Measurements from ENCODE around the gene ZNF160.

- TF ChIP-seq, protein P1, sequence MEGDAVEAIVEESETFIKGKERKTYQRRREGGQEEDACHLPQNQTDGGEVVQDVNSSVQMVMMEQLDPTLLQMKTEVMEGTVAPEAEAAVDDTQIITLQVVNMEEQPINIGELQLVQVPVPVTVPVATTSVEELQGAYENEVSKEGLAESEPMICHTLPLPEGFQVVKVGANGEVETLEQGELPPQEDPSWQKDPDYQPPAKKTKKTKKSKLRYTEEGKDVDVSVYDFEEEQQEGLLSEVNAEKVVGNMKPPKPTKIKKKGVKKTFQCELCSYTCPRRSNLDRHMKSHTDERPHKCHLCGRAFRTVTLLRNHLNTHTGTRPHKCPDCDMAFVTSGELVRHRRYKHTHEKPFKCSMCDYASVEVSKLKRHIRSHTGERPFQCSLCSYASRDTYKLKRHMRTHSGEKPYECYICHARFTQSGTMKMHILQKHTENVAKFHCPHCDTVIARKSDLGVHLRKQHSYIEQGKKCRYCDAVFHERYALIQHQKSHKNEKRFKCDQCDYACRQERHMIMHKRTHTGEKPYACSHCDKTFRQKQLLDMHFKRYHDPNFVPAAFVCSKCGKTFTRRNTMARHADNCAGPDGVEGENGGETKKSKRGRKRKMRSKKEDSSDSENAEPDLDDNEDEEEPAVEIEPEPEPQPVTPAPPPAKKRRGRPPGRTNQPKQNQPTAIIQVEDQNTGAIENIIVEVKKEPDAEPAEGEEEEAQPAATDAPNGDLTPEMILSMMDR (IDR thresholded peaks at IDR 0.05; ENCODE audit: low read depth, low read length, poor library complexity, severe bottlenecking) = no peak
- TF ChIP-seq EZH2phosphoT487 (IDR thresholded peaks at IDR 0.05; ENCODE audit: borderline replicate concordance, low read length) = no peak
Observed at GRCh38 chr19:53034054-53034453, 69.2 kb downstream of the ZNF160 start.

Data from DOHH2 (cell line).